NCI-H146 treated with DMSO at 0.1 percent for 48 hours (cell line): Measurements from ENCODE around the gene ZNF286A.
"Not testable (repeated sequence)": the region's sequence is repeated elsewhere in the genome, so short reads cannot be mapped to it uniquely, and the experiment has no call there.

ENCODE experiments used
- DNase-seq: peaks from one replicate; lab custom pipeline; 2025; ENCODE audit not compliant: unreplicated experiment; lab: John Stamatoyannopoulos, UW

The ZNF286A gene

GRCh38 chr17:15768865-15769533, 69.4 kb downstream of the ZNF286A start:
- not testable (repeated sequence) for DNase-seq
